Endothelial cell of umbilical vein (primary cell): ENCODE data around the gene ZFP36. TPM values are rescaled to one million over a fixed set of nuclear protein-coding genes. Genes with fewer than 3 reads are reported as not detected.

ENCODE experiments used
- BruUV-seq: library from RNA; stranded (reverse); fragments of 400-500 nt; replicated peaks from 2 replicates; lab custom pipeline; 2021; lab: Mats Ljungman, UMichigan
- CTCF ChIA-PET: fragments of 300-600, 350-600 bp; sonication (Branson Sonifier 250); formaldehyde crosslinking; loops from one replicate; lab custom pipeline; 2021; ENCODE audit warnings: antibody characterized with exemption, inconsistent platforms; lab: Charles Lee
- POLR2A ChIA-PET: fragments of 300-600, 350-600 bp; sonication (Branson Sonifier 250); formaldehyde crosslinking; loops from one replicate; lab custom pipeline; 2021; ENCODE audit warnings: antibody characterized with exemption, inconsistent platforms; lab: Charles Lee
- DNase-seq: peaks from one replicate; pipeline ENCODE4 v3.0.0-alpha.2; 2011; ENCODE audit warnings: low read depth, low spot score
- FAIRE-seq: peaks from 2 replicates; lab custom pipeline; 2011; peaks lifted over from hg19 to GRCh38; lab: Jason Lieb, UNC
- H2AFZ ChIP-seq: 2 replicates; pipeline ENCODE4 v1.6.0; 2012; ENCODE audit warnings: low read depth, low read length, control low read depth, inconsistent platforms
- H3K27ac ChIP-seq: 2 replicates; pipeline ENCODE4 v1.5.1; 2011; ENCODE audit warnings: low read depth, mild to moderate bottlenecking, control low read depth, low read length, moderate library complexity; ENCODE audit not compliant: insufficient read depth
- H3K27me3 ChIP-seq, 2 experiments: 2 replicates each; pipeline versions ENCODE4 v1.6.0 to v1.6.1; 2011; ENCODE audit warnings: low read length in 2 of 2, mixed read lengths in 1 of 2; ENCODE audit not compliant: control insufficient read depth in 2 of 2, insufficient read depth in 2 of 2
- H3K36me3 ChIP-seq, 2 experiments: 2 replicates in 1 of 2; 3 replicates in 1 of 2; pipeline ENCODE4 v1.5.1; 2011; ENCODE audit warnings: low read length in 2 of 2, mild to moderate bottlenecking in 1 of 2, moderate library complexity in 1 of 2; ENCODE audit not compliant: control insufficient read depth in 2 of 2, insufficient read depth in 2 of 2; ENCODE audit errors: extremely low read depth in 1 of 2
- H3K4me1 ChIP-seq: 3 replicates; pipeline ENCODE4 v1.5.1; 2011; ENCODE audit warnings: mild to moderate bottlenecking, low read length; ENCODE audit not compliant: control insufficient read depth, insufficient read depth; ENCODE audit errors: extremely low read depth
- H3K4me2 ChIP-seq: 2 replicates; pipeline ENCODE4 v1.6.1; 2011; ENCODE audit warnings: low read length, control low read depth, mixed read lengths; ENCODE audit not compliant: insufficient read depth
- H3K4me3 ChIP-seq, 3 experiments: fragments of 200-600 bp in 1 of 3; sonication (generic), shearing (Covaris generic) in 1 of 3; replicated peaks in 1 of 3; 2 replicates each; pipeline ENCODE4 v1.5.1; 2011 to 2016; ENCODE audit warnings: control low read depth in 3 of 3, low read length in 3 of 3, mild to moderate bottlenecking in 2 of 3, inconsistent platforms in 1 of 3, low read depth in 1 of 3, moderate library complexity in 1 of 3; ENCODE audit not compliant: insufficient read depth in 1 of 3
- H3K79me2 ChIP-seq: 2 replicates; pipeline ENCODE4 v1.6.0; 2012; ENCODE audit warnings: low read length, inconsistent platforms; ENCODE audit not compliant: control insufficient read depth, insufficient read depth
- H3K9ac ChIP-seq: replicated peaks from 2 replicates; pipeline ENCODE3; 2011; ENCODE audit warnings: low read length, control low read depth; ENCODE audit not compliant: insufficient read depth; ENCODE audit errors: extremely low read depth
- H3K9me1 ChIP-seq: replicated peaks from 3 replicates; pipeline ENCODE4 v1.6.0; 2011; ENCODE audit warnings: mild to moderate bottlenecking, low read length; ENCODE audit not compliant: control insufficient read depth, insufficient read depth; ENCODE audit errors: extremely low read depth
- H3K9me3 ChIP-seq: replicated peaks from 2 replicates; pipeline ENCODE4 v1.5.1; 2012; ENCODE audit warnings: low read length, inconsistent platforms; ENCODE audit not compliant: control insufficient read depth, insufficient read depth
- H4K20me1 ChIP-seq: replicated peaks from 2 replicates; pipeline ENCODE3; 2011; ENCODE audit warnings: mild to moderate bottlenecking, low read length; ENCODE audit not compliant: control insufficient read depth, insufficient read depth; ENCODE audit errors: extremely low read depth
- MAX ChIP-seq: IDR thresholded peaks from 2 replicates; pipeline ENCODE4 v1.6.1; 2011; ENCODE audit not compliant: insufficient read depth, insufficient read length
- POLR2AphosphoS5 ChIP-seq: IDR thresholded peaks from 2 replicates; pipeline ENCODE4 v1.6.1; 2012; ENCODE audit warnings: low read depth, mild to moderate bottlenecking, control low read depth, low read length, moderate library complexity; ENCODE audit not compliant: insufficient read depth
- dilution Hi-C: fragments of 300-500 bp; cut with MboI; formaldehyde crosslinking; loops from one replicate; pipeline ENCODE4 v1.15.0; 2019; ENCODE audit warnings: low sequenced_read_pairs; ENCODE audit not compliant: extremely low pct_ligation_motif_present
- intact Hi-C: fragments of 100-400 bp; cut with micrococcal nuclease; formaldehyde crosslinking; loops from one replicate; pipeline ENCODE4 v1.10.0; 2022
- polyA plus RNA-seq, 4 experiments: library from polyadenylated mRNA; depleted of rRNA in 3 of 4; stranded (reverse) in 3 of 4; unstranded in 1 of 4; fragments of >200 nt; gene quantifications; 2 replicates each; pipeline versions ENCODE4 v1.2.1 to v1.2.3, GENCODE V29; 2011 to 2012; ENCODE audit warnings: missing spikeins in 1 of 4
- total RNA-seq: library from RNA; stranded (reverse); gene quantifications from 2 replicates; pipeline ENCODE4 v1.2.3, GENCODE V29; 2021
- TF ChIP-seq, protein P1 (sequence below), 2 donors: IDR thresholded peaks; 1 replicate in 1 of 2; 2 replicates in 1 of 2; pipeline ENCODE4 v1.5.1; 2011; ENCODE audit warnings: low read length in 2 of 2, mild to moderate bottlenecking in 2 of 2, moderate library complexity in 2 of 2, control low read depth in 1 of 2, inconsistent platforms in 1 of 2, low read depth in 1 of 2; ENCODE audit not compliant: insufficient read depth in 1 of 2; ENCODE audit errors: extremely low read depth in 1 of 2

ZFP36 gene
- total and polyA plus RNA-seq, 2 donors (not counting 3 experiments of a cell fraction or from before 2014, with no cell fraction given): 12.2 to 21.7 TPM

- no peaks in the 10 kb centered on the region for H3K9me1 ChIP-seq
- H3K27me3 ChIP-seq: no peaks in the 10 kb centered on the region
- peaks cover 8% of the 10 kb centered on the region for H3K4me1 ChIP-seq
- H4K20me1 ChIP-seq: no peaks in the 10 kb centered on the region
- POLR2A ChIA-PET: interaction anchor here (1.0 to 1.2 kb wide), 2 partner anchors 9 to 14 kb away, joined by 8 to 10 read pairs; partner anchors contain the start of gene ZFP36
- peak; percentile 94 for FAIRE-seq
- TF ChIP-seq MAX: no peak
- TF ChIP-seq, protein P1, sequence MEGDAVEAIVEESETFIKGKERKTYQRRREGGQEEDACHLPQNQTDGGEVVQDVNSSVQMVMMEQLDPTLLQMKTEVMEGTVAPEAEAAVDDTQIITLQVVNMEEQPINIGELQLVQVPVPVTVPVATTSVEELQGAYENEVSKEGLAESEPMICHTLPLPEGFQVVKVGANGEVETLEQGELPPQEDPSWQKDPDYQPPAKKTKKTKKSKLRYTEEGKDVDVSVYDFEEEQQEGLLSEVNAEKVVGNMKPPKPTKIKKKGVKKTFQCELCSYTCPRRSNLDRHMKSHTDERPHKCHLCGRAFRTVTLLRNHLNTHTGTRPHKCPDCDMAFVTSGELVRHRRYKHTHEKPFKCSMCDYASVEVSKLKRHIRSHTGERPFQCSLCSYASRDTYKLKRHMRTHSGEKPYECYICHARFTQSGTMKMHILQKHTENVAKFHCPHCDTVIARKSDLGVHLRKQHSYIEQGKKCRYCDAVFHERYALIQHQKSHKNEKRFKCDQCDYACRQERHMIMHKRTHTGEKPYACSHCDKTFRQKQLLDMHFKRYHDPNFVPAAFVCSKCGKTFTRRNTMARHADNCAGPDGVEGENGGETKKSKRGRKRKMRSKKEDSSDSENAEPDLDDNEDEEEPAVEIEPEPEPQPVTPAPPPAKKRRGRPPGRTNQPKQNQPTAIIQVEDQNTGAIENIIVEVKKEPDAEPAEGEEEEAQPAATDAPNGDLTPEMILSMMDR (IDR thresholded peaks at IDR 0.05; ENCODE audit: extremely low read depth in 1 of 2, insufficient read depth in 1 of 2, low read depth in 1 of 2, low read length in 2 of 2): peak; percentile 96 to 99
- TF ChIP-seq POLR2AphosphoS5: peak; percentile 56
- H3K4me2 ChIP-seq: no peak overlapping the region
- peaks cover 0 to 15% of the 10 kb centered on the region in 2 experiments for H3K36me3 ChIP-seq
- BruUV-seq: no TSS peak
- DNase-seq: peak; percentile 79
- no peak overlapping the region for H3K9ac ChIP-seq
- H3K79me2 ChIP-seq: no peaks in the 10 kb centered on the region
- H3K4me3 ChIP-seq: no peak overlapping the region
- dilution Hi-C loops: no loop called here
- H3K27ac ChIP-seq: peak overlapping the region; percentile 30
- CTCF ChIA-PET: interaction anchor here (0.5 to 4.5 kb wide), 20 partner anchors 10 to 464 kb away, joined by 3 to 147 read pairs (median 3); partner anchors contain the start of genes EID2B, PLEKHG2, RPS16 and SAMD4B
- no peak overlapping the region for H2AFZ ChIP-seq
- intact Hi-C loops: loop anchor here (1.0 kb wide), 2 partner anchors 15 to 135 kb away; partner anchors contain the start of genes EID2B and PLEKHG2
- H3K9me3 ChIP-seq: no peaks in the 10 kb centered on the region
Observed at GRCh38 chr19:39397360-39398296, 9.0 kb upstream of the ZFP36 start.
